Measurements from ENCODE around the gene FHIT.

The FHIT gene

DNA sequence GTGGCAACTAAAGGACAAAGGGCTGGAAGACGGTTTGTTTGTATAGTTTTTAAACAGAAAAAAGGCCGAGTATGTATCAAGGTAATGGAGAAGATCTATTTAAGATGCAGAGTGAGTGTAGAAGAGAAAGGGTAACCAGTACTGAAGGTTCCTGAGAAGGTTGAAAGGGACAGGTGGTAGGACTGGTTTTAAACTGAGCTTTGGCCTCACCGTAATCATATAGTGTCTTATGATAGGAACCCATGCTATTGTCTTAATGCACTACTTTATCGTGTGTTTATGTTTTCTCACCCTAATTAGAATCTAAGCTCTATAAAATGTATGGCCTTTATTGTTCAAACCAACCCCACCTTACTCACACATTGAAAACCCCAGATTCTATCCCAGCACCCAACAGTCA is 32.7 kb downstream of the FHIT start:
- TF ChIP-seq FOXP2 (optimal IDR thresholded peaks at IDR 0.05; ENCODE audit: borderline replicate concordance, extremely low read depth, extremely low read length, insufficient read depth) (no peak), SIN3A (IDR thresholded peaks at IDR 0.05; ENCODE audit: borderline replicate concordance, insufficient read depth, low read length) (no peak), REST (IDR thresholded peaks at IDR 0.05; ENCODE audit: insufficient read depth in 1 of 2, low read depth in 2 of 2, low read length in 2 of 2) (no peak), POLR2AphosphoS5 (IDR thresholded peaks at IDR 0.05; ENCODE audit: low read depth, low read length) (no peak), TAF1 (IDR thresholded peaks at IDR 0.05; ENCODE audit: borderline replicate concordance, insufficient read depth, low read length) (no peak)

DNA sequence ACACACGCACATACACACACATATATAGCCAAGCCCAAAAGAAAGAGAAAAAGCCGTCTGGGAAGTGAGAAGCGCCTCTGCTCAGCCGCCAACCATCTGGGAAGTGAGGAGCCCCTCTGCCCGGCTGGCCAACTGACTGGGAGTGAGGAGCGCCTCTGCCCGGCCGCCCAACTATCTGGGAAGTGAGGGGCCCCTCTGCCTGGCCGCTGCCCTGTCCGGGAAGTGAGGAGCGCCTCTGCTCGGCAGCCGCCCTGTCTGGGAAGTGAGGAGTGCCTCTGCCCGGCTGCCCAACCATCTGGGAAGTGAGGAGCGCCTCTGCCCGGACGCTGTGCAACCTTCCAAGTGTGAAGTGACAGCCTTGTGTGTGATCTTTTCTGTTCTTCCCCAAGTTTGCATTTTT is 49.2 kb downstream of the FHIT start:
- TF ChIP-seq TAF1 (IDR thresholded peaks at IDR 0.05; ENCODE audit: borderline replicate concordance, insufficient read depth, low read length) (no peak), SIN3A (IDR thresholded peaks at IDR 0.05; ENCODE audit: borderline replicate concordance, insufficient read depth, low read length) (no peak), POLR2AphosphoS5 (IDR thresholded peaks at IDR 0.05; ENCODE audit: low read depth, low read length) (no peak), FOXP2 (optimal IDR thresholded peaks at IDR 0.05; ENCODE audit: borderline replicate concordance, extremely low read depth, extremely low read length, insufficient read depth) (no peak), REST (IDR thresholded peaks at IDR 0.05; ENCODE audit: insufficient read depth in 1 of 2, low read depth in 2 of 2, low read length in 2 of 2) (no peak)

GRCh38 chr3:61201071-61201470 is 50.2 kb downstream of the FHIT start:
- TF ChIP-seq REST (IDR thresholded peaks at IDR 0.05; ENCODE audit: insufficient read depth in 1 of 2, low read depth in 2 of 2, low read length in 2 of 2) (no peak), FOXP2 (optimal IDR thresholded peaks at IDR 0.05; ENCODE audit: borderline replicate concordance, extremely low read depth, extremely low read length, insufficient read depth) (no peak), POLR2AphosphoS5 (IDR thresholded peaks at IDR 0.05; ENCODE audit: low read depth, low read length) (no peak), TAF1 (IDR thresholded peaks at IDR 0.05; ENCODE audit: borderline replicate concordance, insufficient read depth, low read length) (no peak), SIN3A (IDR thresholded peaks at IDR 0.05; ENCODE audit: borderline replicate concordance, insufficient read depth, low read length) (no peak)

- no peak for TF ChIP-seq TAF1 (IDR thresholded peaks at IDR 0.05; ENCODE audit: borderline replicate concordance, insufficient read depth, low read length)
- TF ChIP-seq FOXP2 (optimal IDR thresholded peaks at IDR 0.05; ENCODE audit: borderline replicate concordance, extremely low read depth, extremely low read length, insufficient read depth): no peak
- TF ChIP-seq SIN3A (IDR thresholded peaks at IDR 0.05; ENCODE audit: borderline replicate concordance, insufficient read depth, low read length): no peak
- TF ChIP-seq REST (IDR thresholded peaks at IDR 0.05; ENCODE audit: insufficient read depth in 1 of 2, low read depth in 2 of 2, low read length in 2 of 2): no peak
- no peak for TF ChIP-seq POLR2AphosphoS5 (IDR thresholded peaks at IDR 0.05; ENCODE audit: low read depth, low read length)
Measured at GRCh38 chr3:61200270-61200669, 51.0 kb downstream of the FHIT start.

- TF ChIP-seq SIN3A (IDR thresholded peaks at IDR 0.05; ENCODE audit: borderline replicate concordance, insufficient read depth, low read length) (no peak), FOXP2 (optimal IDR thresholded peaks at IDR 0.05; ENCODE audit: borderline replicate concordance, extremely low read depth, extremely low read length, insufficient read depth) (no peak), TAF1 (IDR thresholded peaks at IDR 0.05; ENCODE audit: borderline replicate concordance, insufficient read depth, low read length) (no peak), REST (IDR thresholded peaks at IDR 0.05; ENCODE audit: insufficient read depth in 1 of 2, low read depth in 2 of 2, low read length in 2 of 2) (no peak), POLR2AphosphoS5 (IDR thresholded peaks at IDR 0.05; ENCODE audit: low read depth, low read length) (no peak)
Measured at GRCh38 chr3:61199843-61200242, 51.4 kb downstream of the FHIT start.
